DOHH2 (cell line): Measurements from ENCODE around the gene CCND2.

Experiments used
- CTCF ChIP-seq: fragments of 200-600 bp; sonication (generic); IDR thresholded peaks from one replicate; pipeline ENCODE4 v1.5.1; 2014; ENCODE audit warnings: antibody characterized with exemption, mild to moderate bottlenecking, low read depth, low read length; ENCODE audit not compliant: poor library complexity, severe bottlenecking
- EZH2phosphoT487 ChIP-seq: fragments of 200-600 bp; sonication (generic); IDR thresholded peaks from 2 replicates; pipeline ENCODE4 v1.6.1; 2017; ENCODE audit warnings: borderline replicate concordance, mild to moderate bottlenecking, antibody characterized with exemption, low read length, moderate library complexity, mixed read lengths

- TF ChIP-seq CTCF (no peak), EZH2phosphoT487 (peak; percentile 99)
Observed at GRCh38 chr12:4268329-4269181, 5.0 kb upstream of the CCND2 start.
